GM19025 (cell line): Measurements from ENCODE around the gene EFNA3.
A peak's percentile ranks its signal among the peaks of the same experiment; 100 is the strongest.

Source experiments
- ATAC-seq: cut with Tn5 transposase; IDR thresholded peaks from one replicate; pipeline ENCODE4 v1.9.1; 2021; ENCODE audit warnings: mild to moderate bottlenecking, low read depth, moderate library complexity; ENCODE audit not compliant: unreplicated experiment

EFNA3 gene

DNA sequence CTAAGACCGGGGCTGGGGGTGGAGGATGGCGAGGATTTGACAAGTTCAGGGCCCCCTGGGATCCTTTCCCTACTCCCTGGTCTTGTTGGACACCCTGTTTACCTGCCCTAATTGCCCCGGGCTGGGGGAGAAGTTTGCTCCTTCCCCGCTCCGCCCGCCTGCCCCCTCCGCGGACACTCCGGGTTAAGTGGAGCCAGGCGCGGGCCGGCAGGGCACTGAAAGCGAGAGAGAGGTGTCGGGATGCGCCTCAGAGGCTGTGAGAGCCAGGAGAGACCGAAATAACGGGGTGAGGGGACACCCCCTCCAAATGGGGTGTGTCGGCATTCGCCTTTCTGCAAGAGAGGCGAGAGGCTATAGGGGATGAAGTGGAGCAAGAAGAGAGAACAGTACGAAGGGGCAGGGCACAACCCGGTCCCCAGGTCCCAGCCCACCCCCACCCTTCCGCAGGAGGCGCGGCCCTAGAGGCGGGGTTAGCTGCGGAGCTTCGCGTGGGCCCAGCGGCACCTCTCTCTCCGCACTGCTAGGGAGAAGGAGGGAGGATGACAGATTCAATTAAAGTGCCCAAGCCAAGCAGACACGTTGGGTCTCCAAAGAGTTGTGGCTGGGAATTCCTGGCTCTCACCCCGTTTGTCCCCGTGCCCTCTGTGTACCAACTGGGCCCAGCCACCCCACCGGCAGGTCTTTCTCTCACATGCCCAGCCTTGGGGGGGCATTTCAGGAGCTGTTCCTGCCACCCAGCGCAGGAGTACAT is 3.8 kb downstream of the EFNA3 start:
- no peak for ATAC-seq

GRCh38 chr1:155083052-155083541 is 4.5 kb downstream of the EFNA3 start:
- ATAC-seq = no peak

DNA sequence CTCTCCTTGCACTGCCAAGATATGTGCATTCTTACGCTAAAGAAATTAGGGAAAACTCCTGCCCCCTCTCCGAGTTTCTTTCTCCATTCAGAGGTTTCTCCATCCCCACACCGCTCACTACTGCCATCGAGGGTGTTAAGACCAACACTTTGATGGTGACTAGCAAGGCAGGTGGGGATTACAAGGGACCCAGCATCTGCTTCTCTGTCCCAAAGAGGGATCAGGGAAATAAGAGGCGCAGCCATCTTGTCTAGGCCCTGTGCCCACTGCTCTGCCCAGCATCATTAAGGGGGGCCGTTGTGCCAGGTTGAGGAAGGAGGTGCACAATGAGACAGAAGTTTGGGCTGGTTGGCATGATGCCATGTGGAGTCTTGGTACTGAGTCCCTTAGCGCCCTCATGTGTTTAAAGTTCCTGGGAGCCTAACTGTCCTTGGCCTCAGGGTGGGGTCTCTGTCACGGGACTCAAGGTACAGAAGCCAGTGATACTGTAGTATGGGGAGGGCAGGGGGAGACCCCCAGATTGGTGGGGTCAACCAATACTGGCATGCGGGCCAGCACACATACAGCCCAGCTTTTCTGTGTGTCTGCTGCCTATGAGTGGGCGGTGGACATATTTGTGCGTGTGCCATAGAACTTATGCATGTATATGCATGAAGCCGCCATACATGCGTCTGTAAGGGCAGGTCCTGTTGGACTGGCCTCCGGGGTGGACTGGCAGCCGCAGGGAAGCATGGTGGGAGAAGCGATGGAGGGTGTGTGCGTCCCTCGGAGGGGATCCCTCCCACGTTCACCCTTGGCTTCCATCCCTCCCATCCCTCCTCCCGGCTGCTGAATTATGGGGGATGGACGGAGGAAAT is 5.5 kb downstream of the EFNA3 start:
- no peak for ATAC-seq

DNA sequence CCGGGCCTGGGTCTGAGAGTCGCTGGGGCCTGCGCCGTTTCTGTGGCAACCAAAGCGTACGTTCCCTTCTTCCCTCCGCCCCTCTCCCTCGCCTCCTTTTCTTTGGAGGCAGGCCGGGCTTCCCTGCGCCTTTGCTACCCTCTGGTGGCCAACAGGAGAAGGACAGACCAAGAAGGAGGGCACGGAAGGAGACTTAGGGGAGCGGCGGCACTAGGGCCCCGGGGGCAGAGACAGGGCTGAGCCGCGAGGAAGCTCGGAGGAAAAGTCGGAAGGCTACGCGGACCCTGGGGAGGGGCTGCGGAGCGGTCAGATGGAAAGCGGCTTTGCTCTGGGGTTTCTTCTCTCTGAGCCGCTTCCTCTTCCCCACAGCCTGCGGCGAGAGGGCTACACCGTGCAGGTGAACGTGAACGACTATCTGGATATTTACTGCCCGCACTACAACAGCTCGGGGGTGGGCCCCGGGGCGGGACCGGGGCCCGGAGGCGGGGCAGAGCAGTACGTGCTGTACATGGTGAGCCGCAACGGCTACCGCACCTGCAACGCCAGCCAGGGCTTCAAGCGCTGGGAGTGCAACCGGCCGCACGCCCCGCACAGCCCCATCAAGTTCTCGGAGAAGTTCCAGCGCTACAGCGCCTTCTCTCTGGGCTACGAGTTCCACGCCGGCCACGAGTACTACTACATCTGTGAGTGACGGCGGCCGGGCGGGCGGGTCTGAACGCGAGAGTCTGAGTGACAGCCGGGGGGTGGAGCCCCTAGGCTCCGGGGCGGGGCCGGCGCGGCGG is 6.3 kb downstream of the EFNA3 start:
- peak; percentile 82 for ATAC-seq

DNA sequence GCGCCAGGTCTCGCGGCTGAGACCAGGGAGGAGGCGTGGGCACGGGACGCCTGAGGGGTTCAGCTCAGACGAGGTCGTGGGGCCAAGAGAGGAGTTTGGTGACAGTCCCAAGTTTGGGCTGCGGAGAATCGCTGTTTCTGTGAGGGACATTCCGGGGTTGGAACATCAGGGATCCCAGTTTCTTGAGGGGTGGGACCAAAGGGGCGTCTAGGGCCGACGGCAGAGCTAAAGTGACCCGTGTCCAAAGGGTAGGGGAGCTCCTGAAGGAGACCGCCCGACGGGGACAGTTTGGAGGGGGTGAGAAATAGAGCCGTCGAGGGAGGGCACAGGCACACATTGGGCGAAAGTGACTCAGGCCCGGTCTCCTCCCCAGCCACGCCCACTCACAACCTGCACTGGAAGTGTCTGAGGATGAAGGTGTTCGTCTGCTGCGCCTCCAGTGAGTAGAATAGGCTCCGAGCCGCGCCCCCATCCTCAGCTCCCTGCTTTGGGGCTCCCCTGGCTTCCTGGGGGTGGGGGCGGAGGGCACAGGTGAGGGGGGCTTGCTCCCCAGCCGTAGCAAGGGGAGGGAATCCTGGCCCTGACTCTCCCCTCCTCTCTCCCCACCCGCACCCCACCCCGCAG is 7.0 kb downstream of the EFNA3 start:
- ATAC-seq = no peak

- ATAC-seq = no peak
Observed at GRCh38 chr1:155086128-155086741, 7.6 kb downstream of the EFNA3 start.

GRCh38 chr1:155086856-155087535 is 8.4 kb downstream of the EFNA3 start:
- ATAC-seq = no peak

DNA sequence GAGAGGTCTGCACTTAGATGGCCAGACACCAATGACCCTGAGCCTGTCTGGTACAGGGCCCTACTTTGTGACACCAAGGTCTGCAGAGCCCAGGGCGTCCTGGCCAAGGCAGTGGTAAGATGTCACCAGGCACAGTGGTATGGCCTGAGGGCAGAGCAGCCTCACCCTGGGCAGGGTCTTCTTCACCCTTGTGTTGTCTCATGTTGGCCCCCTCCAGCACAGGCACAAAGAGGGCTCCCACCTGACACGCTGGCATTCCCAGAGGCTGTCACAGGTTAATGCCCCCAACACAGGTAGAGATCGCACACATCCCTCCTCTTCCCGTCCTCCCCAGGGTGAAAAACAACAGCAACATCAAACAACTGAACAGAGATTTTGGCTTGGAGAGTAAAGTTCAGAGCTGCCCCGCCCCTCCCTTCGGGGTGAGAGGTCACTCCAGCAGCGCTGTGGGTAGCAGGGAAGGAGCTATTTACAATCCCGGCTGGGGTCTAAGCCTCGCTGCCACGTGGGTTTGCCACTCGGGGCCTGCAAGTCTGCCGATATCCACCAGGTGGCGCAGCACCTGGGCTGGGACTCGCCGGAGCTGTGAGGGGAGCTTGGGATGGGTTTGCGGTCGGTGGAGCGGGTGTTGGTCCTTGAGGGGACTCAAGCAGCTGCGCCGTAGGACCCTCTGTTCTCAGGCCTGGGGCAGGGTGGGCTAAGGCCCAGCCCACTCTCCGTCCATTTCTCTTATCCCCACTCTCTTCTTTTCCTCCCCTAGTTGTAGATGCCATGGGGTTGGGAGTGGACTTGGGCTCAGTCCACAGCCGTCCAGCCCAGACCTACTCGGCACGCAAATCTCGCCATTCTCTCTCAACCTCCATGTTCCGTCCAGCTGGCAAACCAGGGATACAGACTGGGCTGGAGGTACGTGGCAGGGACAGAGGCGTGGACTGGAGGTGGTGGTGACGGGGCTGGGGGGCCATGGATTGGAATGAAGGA is 12.7 kb downstream of the EFNA3 start:
- no peak for ATAC-seq

DNA sequence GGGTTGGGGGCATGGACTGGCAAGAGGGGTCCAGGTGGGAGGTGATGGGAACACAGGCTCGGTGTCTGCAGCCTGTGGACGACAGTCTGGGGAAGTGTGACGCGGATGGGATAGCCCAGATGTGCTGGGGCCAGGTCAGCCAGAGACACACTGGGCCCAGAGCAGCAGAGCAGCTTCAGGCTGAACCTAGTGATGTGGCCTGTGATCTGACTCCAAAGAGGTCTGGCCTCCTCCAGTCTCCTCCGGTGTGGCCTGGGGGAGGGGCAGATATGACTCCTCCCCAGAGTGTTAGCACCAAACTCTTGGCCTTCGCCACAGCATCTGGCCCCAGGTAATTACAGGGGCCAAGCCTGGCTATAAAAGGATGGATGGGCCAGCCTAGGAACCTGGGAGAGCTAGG is 13.5 kb downstream of the EFNA3 start:
- ATAC-seq = no peak

DNA sequence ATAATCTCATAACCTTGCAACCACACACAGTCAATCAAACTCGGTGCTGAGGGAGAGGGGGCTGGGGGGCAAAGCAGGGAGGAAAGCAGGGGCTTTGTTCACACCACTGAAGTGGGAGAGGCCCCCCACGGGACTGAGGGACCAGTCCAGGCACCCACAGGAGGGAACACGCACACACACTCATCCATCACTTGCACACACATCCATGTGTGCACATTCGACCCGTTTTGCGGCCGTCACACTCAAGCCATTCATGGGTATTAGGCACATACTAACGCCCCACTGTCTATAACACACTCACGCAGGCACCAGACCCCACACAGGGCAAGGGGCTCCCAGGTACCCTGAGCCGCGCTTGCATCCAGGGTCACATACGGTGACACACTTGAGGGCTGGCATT is 14.0 kb downstream of the EFNA3 start:
- ATAC-seq = no peak

DNA sequence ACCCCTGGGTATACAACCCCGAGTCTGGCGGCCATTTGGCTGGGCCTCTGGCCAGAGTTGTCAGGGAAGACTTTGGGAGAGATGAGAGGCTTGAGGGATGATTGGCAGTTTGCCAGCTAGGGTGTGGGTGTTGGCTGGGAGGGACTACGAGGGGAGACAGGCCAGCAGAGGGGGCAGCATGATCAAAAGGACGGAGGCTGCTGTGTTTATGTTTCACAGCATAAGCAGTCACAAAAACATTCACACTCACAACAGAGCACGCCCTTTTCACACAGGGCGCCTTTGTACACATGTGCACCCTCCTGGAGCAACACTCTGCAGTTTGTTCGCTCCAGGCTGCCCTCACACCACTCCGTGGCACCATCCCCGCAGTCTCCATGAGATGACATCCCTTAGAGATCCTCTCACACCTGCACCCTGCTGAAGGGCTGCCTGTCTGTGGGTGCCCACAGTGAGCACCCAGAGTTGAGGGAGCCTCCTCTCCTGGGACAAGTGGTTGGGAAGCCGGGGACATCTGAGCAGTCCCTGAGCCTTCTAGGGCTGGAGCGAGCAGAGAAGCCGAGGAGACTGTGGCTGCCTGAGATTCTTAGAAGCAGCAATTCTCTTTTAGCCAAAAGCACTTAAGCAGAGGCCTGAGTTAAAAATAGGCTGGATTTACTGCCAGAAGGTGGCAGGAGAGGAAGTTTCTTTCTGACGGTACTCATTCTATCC is 15.4 kb downstream of the EFNA3 start:
- no peak for ATAC-seq

GRCh38 chr1:155094622-155094948 is 15.9 kb downstream of the EFNA3 start:
- no peak for ATAC-seq

DNA sequence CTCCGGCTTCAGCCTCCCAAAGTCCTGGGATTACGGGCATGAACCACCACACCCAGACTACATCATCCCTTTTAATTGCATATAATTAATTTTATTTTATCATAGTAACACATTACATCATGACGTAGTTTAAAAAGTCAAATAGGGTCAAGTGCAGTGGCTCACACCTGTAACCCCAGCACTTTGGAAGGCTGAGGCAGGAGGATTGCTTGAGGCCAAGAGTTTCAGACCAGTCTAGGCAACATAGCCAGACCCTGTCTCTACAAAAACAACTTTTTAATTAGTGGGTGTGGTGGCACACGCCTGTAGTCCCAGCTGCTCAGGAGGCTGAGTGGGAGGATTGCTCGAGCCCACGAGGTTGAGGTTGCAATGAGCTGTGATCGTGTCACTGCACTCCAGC is 20.7 kb downstream of the EFNA3 start:
- no peak for ATAC-seq

- no peak for ATAC-seq
Observed at GRCh38 chr1:155103325-155103724, 24.7 kb downstream of the EFNA3 start.

GRCh38 chr1:155104605-155105534 is 26.2 kb downstream of the EFNA3 start:
- ATAC-seq = no peak

DNA sequence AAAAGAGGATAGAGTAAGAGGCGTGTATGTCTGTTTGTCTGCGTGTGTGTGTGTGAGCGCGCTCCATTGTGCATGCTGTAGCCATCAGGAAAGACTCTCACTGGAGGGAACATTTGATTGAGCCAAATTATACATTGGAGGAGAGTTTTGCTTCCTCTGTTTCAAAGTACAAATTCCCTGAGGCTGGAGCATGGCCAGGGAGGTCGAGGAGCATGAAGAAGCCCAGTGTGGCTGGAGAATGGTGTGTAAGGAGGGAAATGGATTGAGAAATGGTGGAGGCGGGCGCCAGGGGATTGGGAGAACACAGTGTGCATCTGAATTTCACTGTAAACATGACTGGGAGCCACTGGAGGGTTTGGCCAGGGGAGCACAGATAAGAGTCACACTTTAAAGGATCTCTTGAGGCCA is 27.0 kb downstream of the EFNA3 start:
- ATAC-seq = no peak

DNA sequence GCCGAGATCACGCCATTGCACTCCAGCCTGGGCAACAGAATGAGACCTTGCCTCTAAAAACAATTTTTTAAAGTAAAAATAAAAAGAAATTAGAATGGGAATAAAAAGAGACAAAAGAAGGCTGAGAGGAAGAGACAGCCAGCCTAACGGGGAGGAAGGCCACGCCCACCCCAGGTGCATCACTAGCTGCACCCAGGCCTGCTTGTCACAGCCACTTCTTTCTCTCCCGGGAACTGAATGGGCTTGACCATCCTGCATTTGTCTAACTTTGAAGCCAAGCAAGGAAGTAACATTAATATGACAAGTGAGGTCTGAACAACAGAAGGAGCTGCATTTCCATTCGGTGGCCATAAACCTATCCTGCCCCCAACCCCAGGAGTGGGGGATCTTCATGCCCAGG is 28.2 kb downstream of the EFNA3 start:
- ATAC-seq = no peak
